Skeletal muscle satellite cell (primary cell): Measurements from ENCODE around the gene D2HGDH.
A peak's percentile ranks its signal among the peaks of the same experiment; 100 is the strongest.
"Not testable (repeated sequence)": the region's sequence is repeated elsewhere in the genome, so short reads cannot be mapped to it uniquely, and the experiment has no call there.

Experiments
- H3K27me3 ChIP-seq: 2 replicates; pipeline ENCODE4 v1.7.0; 2013; ENCODE audit warnings: low read length; ENCODE audit not compliant: control insufficient read depth, insufficient read depth
- H3K36me3 ChIP-seq: 2 replicates; pipeline ENCODE4 v1.7.0; 2013; ENCODE audit warnings: mild to moderate bottlenecking, control low read depth, low read length; ENCODE audit not compliant: insufficient read depth
- H3K4me1 ChIP-seq: 2 replicates; pipeline ENCODE4 v1.7.0; 2013; ENCODE audit warnings: low read length; ENCODE audit not compliant: control insufficient read depth, insufficient read depth
- H3K4me2 ChIP-seq: 2 replicates; pipeline ENCODE4 v1.7.0; 2013; ENCODE audit warnings: mild to moderate bottlenecking, low read length
- H3K4me3 ChIP-seq: 2 replicates; pipeline ENCODE4 v1.7.0; 2013; ENCODE audit warnings: low read length
- H3K9ac ChIP-seq: 2 replicates; pipeline ENCODE4 v1.7.0; 2013; ENCODE audit warnings: mild to moderate bottlenecking, low read depth, low read length, moderate library complexity
- H3K9me3 ChIP-seq: replicated peaks from 2 replicates; pipeline ENCODE4 v1.7.0; 2013; ENCODE audit warnings: mild to moderate bottlenecking, control low read depth, low read length

The D2HGDH gene

GRCh38 chr2:241741016-241741415, 6.6 kb downstream of the D2HGDH start:
- H3K9ac ChIP-seq, result no peak overlapping the region
- H3K36me3 ChIP-seq, result peaks cover 25% of the 10 kb centered on the region
- no peaks in the 10 kb centered on the region for H3K9me3 ChIP-seq
- peaks cover 19% of the 10 kb centered on the region for H3K4me1 ChIP-seq
- H3K27me3 ChIP-seq, result no peaks in the 10 kb centered on the region
- peak overlapping the region; percentile 16 for H3K4me2 ChIP-seq
- no peak overlapping the region for H3K4me3 ChIP-seq

- H3K4me3 ChIP-seq, result no peak overlapping the region
- H3K9ac ChIP-seq, result no peak overlapping the region
- H3K36me3 ChIP-seq, result peaks cover 26% of the 10 kb centered on the region
Measured at GRCh38 chr2:241742320-241742939, 8.0 kb downstream of the D2HGDH start.

GRCh38 chr2:241743008-241743407, 8.6 kb downstream of the D2HGDH start:
- H3K4me3 ChIP-seq, H3K4me2 ChIP-seq, H3K27me3 ChIP-seq, H3K9me3 ChIP-seq, H3K9ac ChIP-seq: not testable (repeated sequence)
- peaks cover 19% of the 10 kb centered on the region for H3K4me1 ChIP-seq
- peaks cover 26% of the 10 kb centered on the region for H3K36me3 ChIP-seq

More at GRCh38 chr2:241742320-241742939, 8.0 kb downstream of the D2HGDH start:
- Histone ChIP-seq H3K27me3 (no peaks in the 10 kb centered on the region), H3K9me3 (no peaks in the 10 kb centered on the region), H3K4me2 (no peak overlapping the region), H3K4me1 (peaks cover 19% of the 10 kb centered on the region)

- no peak overlapping the region for H3K4me2 ChIP-seq
- no peak overlapping the region for H3K9ac ChIP-seq
- peaks cover 19% of the 10 kb centered on the region for H3K4me1 ChIP-seq
- H3K9me3 ChIP-seq, result no peaks in the 10 kb centered on the region
- H3K4me3 ChIP-seq, result no peak overlapping the region
- peaks cover 26% of the 10 kb centered on the region for H3K36me3 ChIP-seq
- no peaks in the 10 kb centered on the region for H3K27me3 ChIP-seq
Measured at GRCh38 chr2:241743620-241744019, 9.2 kb downstream of the D2HGDH start.

GRCh38 chr2:241744028-241744754, 9.8 kb downstream of the D2HGDH start:
- no peaks in the 10 kb centered on the region for H3K27me3 ChIP-seq
- H3K9ac ChIP-seq, result no peak overlapping the region
- H3K9me3 ChIP-seq, result no peaks in the 10 kb centered on the region
- no peak overlapping the region for H3K4me3 ChIP-seq
- H3K36me3 ChIP-seq, result peaks cover 30% of the 10 kb centered on the region
- H3K4me2 ChIP-seq, result no peak overlapping the region
- H3K4me1 ChIP-seq, result peaks cover 17% of the 10 kb centered on the region

- Histone ChIP-seq H3K4me2 (no peak overlapping the region), H3K27me3 (no peaks in the 10 kb centered on the region), H3K36me3 (peaks cover 35% of the 10 kb centered on the region), H3K9me3 (no peaks in the 10 kb centered on the region), H3K9ac (no peak overlapping the region), H3K4me3 (no peak overlapping the region), H3K4me1 (peaks cover 8% of the 10 kb centered on the region)
Measured at GRCh38 chr2:241745276-241745675, 10.8 kb downstream of the D2HGDH start.

GRCh38 chr2:241746084-241746483, 11.7 kb downstream of the D2HGDH start:
- no peaks in the 10 kb centered on the region for H3K9me3 ChIP-seq
- H3K9ac ChIP-seq, result no peak overlapping the region
- peaks cover 2% of the 10 kb centered on the region for H3K4me1 ChIP-seq
- no peak overlapping the region for H3K4me2 ChIP-seq
- H3K27me3 ChIP-seq, result no peaks in the 10 kb centered on the region
- H3K36me3 ChIP-seq, result peaks cover 38% of the 10 kb centered on the region
- no peak overlapping the region for H3K4me3 ChIP-seq

GRCh38 chr2:241748468-241749256, 14.2 kb downstream of the D2HGDH start:
- Histone ChIP-seq H3K4me1 (no peaks in the 10 kb centered on the region), H3K9me3 (no peaks in the 10 kb centered on the region), H3K4me3 (no peak overlapping the region), H3K27me3 (no peaks in the 10 kb centered on the region), H3K36me3 (peaks cover 37% of the 10 kb centered on the region), H3K9ac (no peak overlapping the region), H3K4me2 (no peak overlapping the region)

- H3K36me3 ChIP-seq, result peaks cover 26% of the 10 kb centered on the region
- no peak overlapping the region for H3K9ac ChIP-seq
- no peaks in the 10 kb centered on the region for H3K4me1 ChIP-seq
- H3K9me3 ChIP-seq, result no peaks in the 10 kb centered on the region
- no peak overlapping the region for H3K4me3 ChIP-seq
- H3K4me2 ChIP-seq, result no peak overlapping the region
- no peaks in the 10 kb centered on the region for H3K27me3 ChIP-seq
Measured at GRCh38 chr2:241750076-241750840, 15.8 kb downstream of the D2HGDH start.

- Histone ChIP-seq H3K9ac (no peak overlapping the region), H3K4me1 (no peaks in the 10 kb centered on the region), H3K27me3 (no peaks in the 10 kb centered on the region), H3K36me3 (peaks cover 22% of the 10 kb centered on the region), H3K4me3 (no peak overlapping the region), H3K9me3 (no peaks in the 10 kb centered on the region), H3K4me2 (no peak overlapping the region)
Measured at GRCh38 chr2:241751152-241751551, 16.7 kb downstream of the D2HGDH start.

GRCh38 chr2:241751776-241752175, 17.3 kb downstream of the D2HGDH start:
- Histone ChIP-seq H3K9ac (no peak overlapping the region), H3K36me3 (peaks cover 22% of the 10 kb centered on the region), H3K27me3 (no peaks in the 10 kb centered on the region), H3K4me1 (no peaks in the 10 kb centered on the region), H3K4me3 (no peak overlapping the region), H3K4me2 (no peak overlapping the region), H3K9me3 (no peaks in the 10 kb centered on the region)
